Small intestine (tissue), 7 donors: Measurements from ENCODE around the gene ABCC2. TPM values are rescaled to one million over a fixed set of nuclear protein-coding genes. Genes with fewer than 3 reads are reported as not detected.
"Not testable (repeated sequence)": the region's sequence is repeated elsewhere in the genome, so short reads cannot be mapped to it uniquely, and the experiment has no call there.

ENCODE experiments used
- DNase-seq, 2 donors: peaks; one replicate each; pipeline versions ENCODE4 v3.0.0 to v3.0.0-alpha.2; 2013
- FAIRE-seq: peaks from 2 replicates; lab custom pipeline; 2012; peaks lifted over from hg19 to GRCh38; lab: Jason Lieb, UNC
- H3K27ac ChIP-seq, 3 donors: one replicate each; pipeline ENCODE4 v1.5.1; 2013; ENCODE audit warnings: low read length in 2 of 3, mild to moderate bottlenecking in 2 of 3, control low read depth in 1 of 3, inconsistent platforms in 1 of 3, low read depth in 1 of 3, moderate library complexity in 1 of 3
- H3K27me3 ChIP-seq, 3 donors: one replicate each; pipeline ENCODE4 v1.6.1; 2013; ENCODE audit warnings: low read length in 3 of 3, inconsistent platforms in 1 of 3; ENCODE audit not compliant: control insufficient read depth in 3 of 3, insufficient read depth in 3 of 3
- H3K36me3 ChIP-seq, 3 donors: one replicate each; pipeline ENCODE4 v1.6.1; 2013; ENCODE audit warnings: low read length in 3 of 3, inconsistent platforms in 1 of 3, low read depth in 1 of 3, mild to moderate bottlenecking in 1 of 3, moderate library complexity in 1 of 3; ENCODE audit not compliant: control insufficient read depth in 3 of 3, insufficient read depth in 2 of 3
- H3K4me1 ChIP-seq, 3 donors: one replicate each; pipeline ENCODE4 v1.6.1; 2013; ENCODE audit warnings: low read length in 2 of 3, inconsistent platforms in 1 of 3, low read depth in 1 of 3, mild to moderate bottlenecking in 1 of 3, moderate library complexity in 1 of 3; ENCODE audit not compliant: control insufficient read depth in 3 of 3, insufficient read depth in 2 of 3
- H3K4me3 ChIP-seq, 3 donors: one replicate each; pipeline ENCODE4 v1.5.1; 2013; ENCODE audit warnings: low read length in 3 of 3, control low read depth in 1 of 3, inconsistent platforms in 1 of 3, low read depth in 1 of 3, mild to moderate bottlenecking in 1 of 3, moderate library complexity in 1 of 3
- H3K9me3 ChIP-seq, 2 donors: one replicate each; pipeline ENCODE4 v1.6.1; 2013; ENCODE audit warnings: low read depth in 1 of 2, low read length in 1 of 2; ENCODE audit not compliant: control insufficient read depth in 2 of 2, insufficient read depth in 1 of 2
- WGBS, 3 donors: extraction: QIAGEN DNeasy Blood & Tissue Kit; methylation state at CpG; one replicate each; pipeline ENCODE4 v1.1.7; 2013; 5-methylcytosine and 5-hydroxymethylcytosine counted together
- polyA plus RNA-seq, 4 donors: library from polyadenylated mRNA; stranded (reverse) in 3 of 4; unstranded in 1 of 4; fragments of 200-250 nt in 3 of 4; fragments of 120-200 nt in 1 of 4; gene quantifications; one replicate each; pipeline versions ENCODE4 v1.2.1 to v1.2.3, GENCODE V29; 2013
- donor health status: healthy with polysubstance abuse.
- donor health status: control.
- donor health status: control.
- donor health status: Bipolar disorder and iron deficiency.
- donor health status: healthy.

The ABCC2 gene
- polyA plus RNA-seq, 4 donors, result 5.6 to 91.7 (median 58.6) TPM

DNA sequence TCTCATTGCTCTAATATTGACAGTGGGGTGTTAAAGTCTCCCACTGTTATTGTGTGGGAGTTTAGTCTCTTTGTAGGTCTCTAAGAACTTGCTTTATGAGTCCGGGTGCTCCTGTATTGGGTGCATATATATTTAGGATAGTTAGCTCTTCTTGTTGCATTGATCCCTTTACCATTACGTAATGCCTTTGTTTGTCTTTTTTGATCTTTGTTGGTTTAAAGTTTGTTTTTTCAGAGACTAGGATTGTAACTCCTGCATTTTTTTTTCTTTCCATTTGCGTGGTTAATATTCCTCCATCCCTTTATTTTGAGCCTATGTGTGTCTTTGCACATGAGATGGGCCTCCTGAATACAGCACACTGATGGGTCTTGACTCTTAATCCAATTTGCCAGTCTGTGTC, 84.8 kb downstream of the ABCC2 start:
- H3K27ac ChIP-seq, H3K4me3 ChIP-seq, H3K4me1 ChIP-seq, H3K27me3 ChIP-seq, H3K9me3 ChIP-seq, FAIRE-seq, H3K36me3 ChIP-seq, DNase-seq: not testable (repeated sequence)
- 70 to 94% (median 93%) methylated on average over 2 to 3 of the region's 3 CpGs for WGBS, 3 donors

DNA sequence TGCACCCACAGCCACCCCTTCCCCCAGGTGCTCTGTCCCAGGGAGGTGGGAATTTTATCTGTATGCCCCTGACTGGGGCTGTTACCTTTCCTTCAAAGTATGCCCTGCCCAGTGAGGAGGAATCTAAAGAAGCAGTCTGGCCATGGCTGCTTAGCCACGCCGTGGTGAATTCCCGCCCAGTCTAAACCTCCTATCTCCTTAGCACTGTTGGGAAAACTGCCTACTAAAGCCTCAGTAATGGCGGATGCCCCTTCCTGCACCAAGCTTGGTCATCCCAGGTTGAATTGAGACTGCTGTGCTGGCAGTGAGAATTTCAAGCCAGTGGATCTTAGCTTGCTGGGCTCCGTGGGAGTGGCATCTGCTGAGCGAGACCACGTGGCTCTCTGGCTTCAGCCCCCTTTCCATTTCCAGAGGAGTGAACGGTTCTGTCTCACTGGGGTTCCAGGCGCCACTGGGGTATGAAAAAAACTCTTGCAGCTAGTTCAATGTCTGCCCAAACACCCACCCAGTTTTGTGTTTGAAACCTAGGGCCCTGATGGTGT, 87.2 kb downstream of the ABCC2 start:
- no peak overlapping the region for H3K27ac ChIP-seq
- H3K27me3 ChIP-seq, result no peaks in the 10 kb centered on the region
- peaks cover 0 to 6% (median 2%) of the 10 kb centered on the region in 3 donors for H3K36me3 ChIP-seq
- H3K9me3 ChIP-seq, result no peaks in the 10 kb centered on the region
- WGBS, 3 donors, result 71 to 79% (median 75%) methylated on average over 9 of the region's 9 CpGs
- no peak for FAIRE-seq
- H3K4me1 ChIP-seq, result peaks cover 0 to 6% (median 0%) of the 10 kb centered on the region in 3 donors
- DNase-seq, result no peak
- no peak overlapping the region for H3K4me3 ChIP-seq

DNA sequence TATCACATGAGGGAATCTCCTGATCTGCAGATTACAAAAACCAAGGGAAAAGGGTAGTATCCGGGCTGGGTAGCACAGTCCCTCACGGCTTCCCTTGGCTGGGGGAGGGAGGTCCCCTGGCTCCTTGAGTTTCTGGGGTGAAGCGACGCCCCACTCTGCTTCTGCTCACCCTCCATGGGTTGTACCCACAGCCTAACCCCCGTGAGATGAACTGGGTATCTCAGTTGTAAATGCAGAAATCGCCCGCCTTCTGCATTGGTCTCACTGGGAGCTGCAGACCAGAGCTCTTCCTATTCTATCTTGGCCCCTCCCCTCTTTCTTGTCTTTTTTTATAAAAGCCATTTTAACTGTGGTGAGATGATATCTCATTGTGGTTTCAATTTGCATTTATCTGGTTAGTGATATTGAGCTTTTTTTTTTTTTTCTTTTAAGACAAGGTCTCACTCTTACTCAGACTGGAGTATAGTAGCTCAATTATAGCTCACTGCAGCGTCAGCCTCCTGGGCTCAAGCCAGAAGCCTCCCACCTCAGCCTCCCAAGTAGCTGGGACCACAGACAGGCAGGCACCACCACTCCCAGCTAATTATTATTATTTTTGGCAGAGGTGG, 87.8 kb downstream of the ABCC2 start:
- FAIRE-seq (no peak), DNase-seq (no peak)
- 77 to 81% (median 77%) methylated on average over 8 of the region's 8 CpGs for WGBS, 3 donors
- Histone ChIP-seq H3K27ac (no peak overlapping the region), H3K36me3 (peaks cover 0 to 11% (median 2%) of the 10 kb centered on the region in 3 donors), H3K4me1 (peaks cover 0 to 6% (median 0%) of the 10 kb centered on the region in 3 donors), H3K27me3 (no peaks in the 10 kb centered on the region), H3K9me3 (no peaks in the 10 kb centered on the region), H3K4me3 (no peak overlapping the region)

DNA sequence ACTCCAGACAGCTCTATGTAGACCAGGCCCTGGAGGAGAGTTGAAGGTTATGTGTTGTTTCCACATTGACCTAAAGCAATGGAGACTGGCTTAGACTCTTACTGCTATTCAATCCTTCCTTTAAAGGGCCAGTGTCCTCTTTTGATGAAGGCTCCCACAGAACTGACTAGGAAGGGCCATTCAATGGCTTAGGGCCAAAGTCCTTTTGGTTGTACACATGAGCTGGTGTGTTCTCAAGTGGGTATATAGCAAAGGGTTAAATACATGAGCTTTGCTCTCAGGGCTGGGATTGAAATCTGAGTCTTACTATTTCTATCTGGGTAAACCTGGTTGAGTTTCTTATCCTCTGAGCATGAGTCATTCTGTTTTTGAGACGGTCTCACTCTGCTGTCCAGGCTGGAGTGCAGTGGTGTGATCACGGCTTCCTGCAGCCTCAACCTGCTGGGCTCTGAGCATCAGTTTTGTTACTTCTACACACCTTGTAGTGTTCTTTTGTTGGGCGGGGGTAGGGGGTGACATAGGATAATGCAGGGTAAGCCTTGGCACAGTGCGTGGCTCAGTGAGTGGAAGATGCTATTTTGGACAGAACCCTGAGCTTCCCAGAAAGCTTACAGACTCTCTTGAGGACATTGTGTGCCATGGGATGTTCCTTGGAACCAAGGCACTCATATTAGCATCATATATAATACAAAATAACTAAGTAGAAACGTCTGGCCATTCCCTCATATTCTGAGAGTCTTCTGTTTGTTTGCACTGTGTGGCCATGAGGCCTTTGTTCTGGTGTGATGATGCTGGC, 90.1 kb downstream of the ABCC2 start:
- Histone ChIP-seq H3K9me3 (no peaks in the 10 kb centered on the region), H3K27me3 (no peaks in the 10 kb centered on the region), H3K36me3 (peaks cover 6 to 29% (median 7%) of the 10 kb centered on the region in 3 donors), H3K27ac (peak overlapping the region in 1 of 3 donors; percentile 54), H3K4me1 (peaks cover 0 to 6% (median 0%) of the 10 kb centered on the region in 3 donors), H3K4me3 (no peak overlapping the region)
- no peak for FAIRE-seq
- peak; percentile 73 to 84 for DNase-seq
- 47 to 62% (median 47%) methylated on average over 5 of the region's 5 CpGs for WGBS, 3 donors

DNA sequence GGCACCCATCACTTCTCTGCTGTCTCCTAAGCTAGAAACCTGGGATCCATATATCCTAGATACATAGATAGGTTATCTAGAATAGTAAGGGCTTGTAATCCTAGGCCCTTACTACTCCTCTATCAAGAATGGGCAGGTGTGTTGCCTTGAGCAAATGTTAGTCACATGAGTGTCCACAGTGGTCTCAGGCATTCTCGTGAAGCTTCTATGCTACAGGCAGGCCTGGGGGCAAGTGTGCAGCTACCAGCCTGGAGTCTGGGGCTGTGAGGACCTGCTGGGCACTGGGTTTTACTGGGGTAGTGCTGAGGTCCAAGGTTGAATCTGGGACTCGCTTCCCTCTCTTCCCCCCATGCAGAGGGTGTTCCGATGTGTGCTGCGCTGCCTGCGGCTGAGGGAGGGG, 91.4 kb downstream of the ABCC2 start:
- WGBS, 3 donors, result 93% methylated on average over 5 of the region's 5 CpGs
- no peak overlapping the region for H3K27ac ChIP-seq
- no peaks in the 10 kb centered on the region for H3K27me3 ChIP-seq
- H3K36me3 ChIP-seq, result peaks cover 12 to 41% (median 14%) of the 10 kb centered on the region in 3 donors
- no peak overlapping the region for H3K4me3 ChIP-seq
- no peaks in the 10 kb centered on the region for H3K9me3 ChIP-seq
- FAIRE-seq (no peak), DNase-seq (no peak)
- H3K4me1 ChIP-seq, result peaks cover 0 to 6% (median 0%) of the 10 kb centered on the region in 3 donors

DNA sequence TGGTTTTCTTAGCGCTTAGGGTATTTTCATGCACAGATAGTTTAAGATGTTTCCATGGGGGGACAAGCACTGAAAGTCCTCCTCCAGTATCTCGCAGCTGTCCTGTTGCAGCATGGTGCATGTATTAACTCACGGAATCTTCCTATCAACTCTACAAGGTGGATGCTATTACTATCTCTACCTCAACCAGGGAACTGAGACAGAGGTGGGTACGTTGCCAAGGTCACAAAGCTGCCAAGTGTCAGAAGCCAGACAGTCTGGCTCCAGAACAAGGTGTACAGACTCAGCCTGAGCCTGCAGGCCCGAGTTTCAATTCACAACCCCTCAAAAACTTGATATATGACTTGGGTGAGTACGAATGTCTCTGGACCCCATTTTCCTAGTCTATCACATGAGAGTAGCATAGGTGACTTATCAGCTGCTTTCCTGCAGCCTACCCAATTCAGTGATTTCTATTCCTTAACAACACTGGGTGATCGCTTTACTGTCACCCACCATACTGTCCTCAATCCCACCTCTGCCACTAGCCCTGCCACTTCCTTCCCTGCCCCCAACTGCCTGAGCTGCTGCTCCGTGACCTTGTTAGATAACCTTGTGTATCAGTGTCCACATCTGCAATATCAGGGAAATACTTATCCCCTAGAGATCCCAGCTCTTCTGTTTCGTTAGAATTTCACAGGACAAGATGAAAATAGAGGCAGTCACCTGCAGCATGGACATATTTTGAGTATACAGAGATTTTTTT, 92.1 kb downstream of the ABCC2 start:
- no peak overlapping the region for H3K27ac ChIP-seq
- peaks cover 14 to 48% (median 14%) of the 10 kb centered on the region in 3 donors for H3K36me3 ChIP-seq
- no peaks in the 10 kb centered on the region for H3K27me3 ChIP-seq
- no peak for DNase-seq
- 68 to 80% (median 74%) methylated on average over 9 of the region's 9 CpGs for WGBS, 3 donors
- FAIRE-seq, result no peak
- no peaks in the 10 kb centered on the region for H3K9me3 ChIP-seq
- peaks cover 0 to 6% (median 0%) of the 10 kb centered on the region in 3 donors for H3K4me1 ChIP-seq
- H3K4me3 ChIP-seq, result no peak overlapping the region

DNA sequence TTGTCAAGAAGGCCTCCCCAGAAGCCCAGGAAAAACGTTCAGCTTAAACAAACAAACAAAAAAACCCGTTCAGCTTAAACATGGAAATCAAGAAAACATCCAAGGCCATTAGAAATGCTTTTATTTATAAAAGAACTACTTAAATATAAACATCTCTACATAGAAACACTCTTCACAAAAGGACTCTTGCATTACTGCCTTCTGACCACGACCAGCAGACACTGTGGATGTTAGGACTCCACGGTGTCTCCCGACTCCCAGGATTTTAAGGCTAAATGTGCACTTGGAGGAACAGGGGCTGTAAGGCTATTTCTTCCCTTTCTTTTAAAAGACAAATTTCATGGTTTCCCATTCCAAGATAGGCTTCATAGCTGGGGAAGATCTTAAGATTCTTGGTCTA, 93.0 kb downstream of the ABCC2 start:
- H3K4me3 ChIP-seq, result no peak overlapping the region
- H3K27ac ChIP-seq, result no peak overlapping the region
- H3K4me1 ChIP-seq, result peaks cover 0 to 6% (median 0%) of the 10 kb centered on the region in 3 donors
- H3K36me3 ChIP-seq, result peaks cover 20 to 58% (median 22%) of the 10 kb centered on the region in 3 donors
- no peak for DNase-seq
- H3K9me3 ChIP-seq, result no peaks in the 10 kb centered on the region
- FAIRE-seq, result no peak
- WGBS, 3 donors, result 66 to 79% (median 71%) methylated on average over 5 of the region's 5 CpGs
- H3K27me3 ChIP-seq, result no peaks in the 10 kb centered on the region
